ENCODE measurements around the gene DPP4.

DNA sequence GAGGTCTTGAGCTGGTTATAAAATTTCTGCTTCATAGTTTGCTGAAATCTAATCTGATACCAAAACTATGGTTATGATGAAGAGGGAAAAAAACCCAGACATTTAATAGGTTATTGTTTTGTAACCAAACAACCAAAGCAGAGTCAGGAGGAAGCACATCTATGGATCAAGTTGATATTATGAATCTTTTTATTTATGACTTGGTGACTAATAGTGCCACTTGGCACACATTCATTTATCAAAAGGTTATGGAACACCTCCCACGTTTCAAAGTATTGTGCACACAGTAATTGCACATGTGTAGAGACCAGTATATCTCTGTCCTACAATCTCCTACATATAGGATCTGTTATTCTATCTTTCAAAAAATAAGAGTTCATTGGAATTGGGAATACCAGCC is 93.0 kb downstream of the DPP4 start:
- TF ChIP-seq, protein P1, sequence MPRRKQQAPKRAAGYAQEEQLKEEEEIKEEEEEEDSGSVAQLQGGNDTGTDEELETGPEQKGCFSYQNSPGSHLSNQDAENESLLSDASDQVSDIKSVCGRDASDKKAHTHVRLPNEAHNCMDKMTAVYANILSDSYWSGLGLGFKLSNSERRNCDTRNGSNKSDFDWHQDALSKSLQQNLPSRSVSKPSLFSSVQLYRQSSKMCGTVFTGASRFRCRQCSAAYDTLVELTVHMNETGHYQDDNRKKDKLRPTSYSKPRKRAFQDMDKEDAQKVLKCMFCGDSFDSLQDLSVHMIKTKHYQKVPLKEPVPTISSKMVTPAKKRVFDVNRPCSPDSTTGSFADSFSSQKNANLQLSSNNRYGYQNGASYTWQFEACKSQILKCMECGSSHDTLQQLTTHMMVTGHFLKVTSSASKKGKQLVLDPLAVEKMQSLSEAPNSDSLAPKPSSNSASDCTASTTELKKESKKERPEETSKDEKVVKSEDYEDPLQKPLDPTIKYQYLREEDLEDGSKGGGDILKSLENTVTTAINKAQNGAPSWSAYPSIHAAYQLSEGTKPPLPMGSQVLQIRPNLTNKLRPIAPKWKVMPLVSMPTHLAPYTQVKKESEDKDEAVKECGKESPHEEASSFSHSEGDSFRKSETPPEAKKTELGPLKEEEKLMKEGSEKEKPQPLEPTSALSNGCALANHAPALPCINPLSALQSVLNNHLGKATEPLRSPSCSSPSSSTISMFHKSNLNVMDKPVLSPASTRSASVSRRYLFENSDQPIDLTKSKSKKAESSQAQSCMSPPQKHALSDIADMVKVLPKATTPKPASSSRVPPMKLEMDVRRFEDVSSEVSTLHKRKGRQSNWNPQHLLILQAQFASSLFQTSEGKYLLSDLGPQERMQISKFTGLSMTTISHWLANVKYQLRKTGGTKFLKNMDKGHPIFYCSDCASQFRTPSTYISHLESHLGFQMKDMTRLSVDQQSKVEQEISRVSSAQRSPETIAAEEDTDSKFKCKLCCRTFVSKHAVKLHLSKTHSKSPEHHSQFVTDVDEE (CRISPR knock-in tag; IDR thresholded peaks at IDR 0.05): no peak
- TF ChIP-seq, protein P2, sequence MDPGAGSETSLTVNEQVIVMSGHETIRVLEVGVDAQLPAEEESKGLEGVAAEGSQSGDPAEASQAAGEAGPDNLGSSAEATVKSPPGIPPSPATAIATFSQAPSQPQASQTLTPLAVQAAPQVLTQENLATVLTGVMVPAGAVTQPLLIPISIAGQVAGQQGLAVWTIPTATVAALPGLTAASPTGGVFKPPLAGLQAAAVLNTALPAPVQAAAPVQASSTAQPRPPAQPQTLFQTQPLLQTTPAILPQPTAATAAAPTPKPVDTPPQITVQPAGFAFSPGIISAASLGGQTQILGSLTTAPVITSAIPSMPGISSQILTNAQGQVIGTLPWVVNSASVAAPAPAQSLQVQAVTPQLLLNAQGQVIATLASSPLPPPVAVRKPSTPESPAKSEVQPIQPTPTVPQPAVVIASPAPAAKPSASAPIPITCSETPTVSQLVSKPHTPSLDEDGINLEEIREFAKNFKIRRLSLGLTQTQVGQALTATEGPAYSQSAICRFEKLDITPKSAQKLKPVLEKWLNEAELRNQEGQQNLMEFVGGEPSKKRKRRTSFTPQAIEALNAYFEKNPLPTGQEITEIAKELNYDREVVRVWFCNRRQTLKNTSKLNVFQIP (CRISPR knock-in tag; IDR thresholded peaks at IDR 0.05; ENCODE audit: borderline replicate concordance, low read depth): no peak
- no peak for TF ChIP-seq SNAI2 (CRISPR knock-in tag; IDR thresholded peaks at IDR 0.05)
- no peak for TF ChIP-seq ZNF70 (CRISPR knock-in tag; IDR thresholded peaks at IDR 0.05)
- TF ChIP-seq, protein P3, sequence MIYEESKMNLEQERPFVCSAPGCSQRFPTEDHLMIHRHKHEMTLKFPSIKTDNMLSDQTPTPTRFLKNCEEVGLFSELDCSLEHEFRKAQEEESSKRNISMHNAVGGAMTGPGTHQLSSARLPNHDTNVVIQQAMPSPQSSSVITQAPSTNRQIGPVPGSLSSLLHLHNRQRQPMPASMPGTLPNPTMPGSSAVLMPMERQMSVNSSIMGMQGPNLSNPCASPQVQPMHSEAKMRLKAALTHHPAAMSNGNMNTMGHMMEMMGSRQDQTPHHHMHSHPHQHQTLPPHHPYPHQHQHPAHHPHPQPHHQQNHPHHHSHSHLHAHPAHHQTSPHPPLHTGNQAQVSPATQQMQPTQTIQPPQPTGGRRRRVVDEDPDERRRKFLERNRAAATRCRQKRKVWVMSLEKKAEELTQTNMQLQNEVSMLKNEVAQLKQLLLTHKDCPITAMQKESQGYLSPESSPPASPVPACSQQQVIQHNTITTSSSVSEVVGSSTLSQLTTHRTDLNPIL (CRISPR knock-in tag; IDR thresholded peaks at IDR 0.05; ENCODE audit: low read depth): no peak
- TF ChIP-seq BACH2 (CRISPR knock-in tag; IDR thresholded peaks at IDR 0.05; ENCODE audit: borderline replicate concordance): no peak
- TF ChIP-seq, protein P4, sequence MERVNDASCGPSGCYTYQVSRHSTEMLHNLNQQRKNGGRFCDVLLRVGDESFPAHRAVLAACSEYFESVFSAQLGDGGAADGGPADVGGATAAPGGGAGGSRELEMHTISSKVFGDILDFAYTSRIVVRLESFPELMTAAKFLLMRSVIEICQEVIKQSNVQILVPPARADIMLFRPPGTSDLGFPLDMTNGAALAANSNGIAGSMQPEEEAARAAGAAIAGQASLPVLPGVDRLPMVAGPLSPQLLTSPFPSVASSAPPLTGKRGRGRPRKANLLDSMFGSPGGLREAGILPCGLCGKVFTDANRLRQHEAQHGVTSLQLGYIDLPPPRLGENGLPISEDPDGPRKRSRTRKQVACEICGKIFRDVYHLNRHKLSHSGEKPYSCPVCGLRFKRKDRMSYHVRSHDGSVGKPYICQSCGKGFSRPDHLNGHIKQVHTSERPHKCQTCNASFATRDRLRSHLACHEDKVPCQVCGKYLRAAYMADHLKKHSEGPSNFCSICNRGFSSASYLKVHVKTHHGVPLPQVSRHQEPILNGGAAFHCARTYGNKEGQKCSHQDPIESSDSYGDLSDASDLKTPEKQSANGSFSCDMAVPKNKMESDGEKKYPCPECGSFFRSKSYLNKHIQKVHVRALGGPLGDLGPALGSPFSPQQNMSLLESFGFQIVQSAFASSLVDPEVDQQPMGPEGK (CRISPR knock-in tag; IDR thresholded peaks at IDR 0.05; ENCODE audit: borderline replicate concordance): no peak
- TF ChIP-seq ZFP30 (CRISPR knock-in tag; IDR thresholded peaks at IDR 0.05): no peak
- TF ChIP-seq CSDC2 (CRISPR knock-in tag; IDR thresholded peaks at IDR 0.05): no peak
